OCI-LY3 (cell line): Measurements from ENCODE around the gene KRTAP5-3.

ENCODE experiments used
- H2AFZ ChIP-seq: fragments of 200-600, 300-600 bp; shearing (Covaris generic); 2 replicates; pipeline ENCODE4 v1.6.0; 2014; ENCODE audit warnings: antibody characterized with exemption, low read depth, low read length
- H3K27ac ChIP-seq: fragments of 200-600, 300-600 bp; sonication (generic); 2 replicates; pipeline ENCODE4 v1.5.1; 2014; ENCODE audit warnings: mild to moderate bottlenecking, low read length, moderate library complexity, mixed read lengths
- H3K27me3 ChIP-seq: fragments of 200-600, 300-600 bp; sonication (generic); 2 replicates; pipeline ENCODE4 v1.6.1; 2014; ENCODE audit warnings: low read depth, low read length, mixed read lengths
- H3K36me3 ChIP-seq: fragments of 200-600, 300-600 bp; sonication (generic); replicated peaks from 2 replicates; pipeline ENCODE3; 2014; ENCODE audit warnings: low read depth, low read length, mixed read lengths
- H3K4me1 ChIP-seq: fragments of 300-600, 200-600 bp; sonication (generic); 2 replicates; pipeline ENCODE4 v1.6.1; 2014; ENCODE audit warnings: low read length, mixed read lengths
- H3K4me2 ChIP-seq: fragments of 200-600, 300-600 bp; sonication (generic); 2 replicates; pipeline ENCODE4 v1.6.1; 2014; ENCODE audit warnings: low read length, mixed read lengths
- H3K4me3 ChIP-seq: fragments of 300-600, 200-600 bp; sonication (generic); 2 replicates; pipeline ENCODE4 v1.5.1; 2014; ENCODE audit warnings: antibody characterized with exemption, mild to moderate bottlenecking, low read length, moderate library complexity
- H3K79me2 ChIP-seq: fragments of 300-600, 200-600 bp; shearing (Covaris generic); 2 replicates; pipeline ENCODE4 v1.6.1; 2014; ENCODE audit warnings: mild to moderate bottlenecking, low read length, mixed read lengths
- H3K9ac ChIP-seq: fragments of 300-600, 200-600 bp; shearing (Covaris generic); 2 replicates; pipeline ENCODE4 v1.6.0; 2014; ENCODE audit warnings: mild to moderate bottlenecking, low read length, moderate library complexity
- H3K9me3 ChIP-seq: fragments of 200-600, 300-600 bp; shearing (Covaris generic); 2 replicates; pipeline ENCODE4 v1.6.1; 2014; ENCODE audit warnings: low read length, mixed read lengths; ENCODE audit not compliant: insufficient read depth
- H4K20me1 ChIP-seq: fragments of 200-600, 300-600 bp; sonication (generic); 2 replicates; pipeline ENCODE4 v1.6.1; 2016; ENCODE audit warnings: low read length, mixed read lengths; ENCODE audit not compliant: insufficient read depth
- EZH2phosphoT487 ChIP-seq: fragments of 200-600 bp; shearing (Covaris generic); IDR thresholded peaks from 2 replicates; pipeline ENCODE4 v1.6.1; 2018; ENCODE audit warnings: antibody characterized with exemption, mixed run types, low read depth
- TF ChIP-seq, protein P1 (sequence below): fragments of 200-600, 300-600 bp; sonication (generic); IDR thresholded peaks from 2 replicates; pipeline ENCODE4 v1.5.1; 2014; ENCODE audit warnings: antibody characterized with exemption, low read length, low read depth

The KRTAP5-3 gene

DNA sequence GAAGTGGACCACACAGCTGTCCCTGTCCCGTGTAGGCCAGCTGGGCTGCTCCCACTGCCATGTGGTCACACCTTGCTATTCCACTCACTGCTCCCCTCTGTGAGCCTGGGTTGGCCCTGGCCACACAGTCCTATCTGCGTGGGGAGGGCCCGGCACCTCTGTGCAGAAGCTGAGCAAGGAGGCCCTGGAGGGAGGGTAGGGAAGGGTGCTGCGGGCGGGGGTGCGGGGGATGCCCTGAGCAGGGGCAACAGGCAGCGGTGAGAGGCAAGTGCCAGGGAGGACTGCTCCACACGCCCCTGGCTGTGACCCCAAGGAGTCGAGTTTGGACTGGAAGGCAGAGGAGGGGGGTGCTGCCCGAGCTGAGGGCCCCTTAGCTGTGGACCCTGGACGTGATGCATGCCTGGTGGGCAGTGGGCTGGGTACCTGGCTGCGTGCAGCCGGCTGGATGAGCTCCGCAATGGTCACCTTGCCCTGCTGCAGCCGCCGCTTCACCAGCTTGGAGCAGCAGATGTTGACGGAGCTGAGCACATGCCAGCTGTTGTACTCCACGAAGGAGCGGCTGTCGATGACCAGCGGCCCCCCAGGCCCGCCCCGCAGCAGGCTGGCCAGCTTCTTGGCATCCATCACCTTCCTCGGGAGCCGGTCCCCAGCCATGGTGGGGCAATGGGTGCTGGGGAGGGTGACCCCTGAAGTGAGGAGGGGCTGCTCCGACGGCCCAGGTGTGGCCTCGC, 42.9 kb downstream of the KRTAP5-3 start:
- Histone ChIP-seq H4K20me1 (peaks cover 22% of the 10 kb centered on the region), H3K4me1 (no peaks in the 10 kb centered on the region), H3K4me2 (no peak overlapping the region), H2AFZ (no peak overlapping the region), H3K9ac (no peak overlapping the region), H3K27me3 (no peaks in the 10 kb centered on the region), H3K36me3 (no peaks in the 10 kb centered on the region), H3K4me3 (no peak overlapping the region), H3K9me3 (no peaks in the 10 kb centered on the region), H3K27ac (no peak overlapping the region), H3K79me2 (no peaks in the 10 kb centered on the region)
- TF ChIP-seq EZH2phosphoT487 = no peak
- TF ChIP-seq, protein P1, sequence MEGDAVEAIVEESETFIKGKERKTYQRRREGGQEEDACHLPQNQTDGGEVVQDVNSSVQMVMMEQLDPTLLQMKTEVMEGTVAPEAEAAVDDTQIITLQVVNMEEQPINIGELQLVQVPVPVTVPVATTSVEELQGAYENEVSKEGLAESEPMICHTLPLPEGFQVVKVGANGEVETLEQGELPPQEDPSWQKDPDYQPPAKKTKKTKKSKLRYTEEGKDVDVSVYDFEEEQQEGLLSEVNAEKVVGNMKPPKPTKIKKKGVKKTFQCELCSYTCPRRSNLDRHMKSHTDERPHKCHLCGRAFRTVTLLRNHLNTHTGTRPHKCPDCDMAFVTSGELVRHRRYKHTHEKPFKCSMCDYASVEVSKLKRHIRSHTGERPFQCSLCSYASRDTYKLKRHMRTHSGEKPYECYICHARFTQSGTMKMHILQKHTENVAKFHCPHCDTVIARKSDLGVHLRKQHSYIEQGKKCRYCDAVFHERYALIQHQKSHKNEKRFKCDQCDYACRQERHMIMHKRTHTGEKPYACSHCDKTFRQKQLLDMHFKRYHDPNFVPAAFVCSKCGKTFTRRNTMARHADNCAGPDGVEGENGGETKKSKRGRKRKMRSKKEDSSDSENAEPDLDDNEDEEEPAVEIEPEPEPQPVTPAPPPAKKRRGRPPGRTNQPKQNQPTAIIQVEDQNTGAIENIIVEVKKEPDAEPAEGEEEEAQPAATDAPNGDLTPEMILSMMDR = no peak

DNA sequence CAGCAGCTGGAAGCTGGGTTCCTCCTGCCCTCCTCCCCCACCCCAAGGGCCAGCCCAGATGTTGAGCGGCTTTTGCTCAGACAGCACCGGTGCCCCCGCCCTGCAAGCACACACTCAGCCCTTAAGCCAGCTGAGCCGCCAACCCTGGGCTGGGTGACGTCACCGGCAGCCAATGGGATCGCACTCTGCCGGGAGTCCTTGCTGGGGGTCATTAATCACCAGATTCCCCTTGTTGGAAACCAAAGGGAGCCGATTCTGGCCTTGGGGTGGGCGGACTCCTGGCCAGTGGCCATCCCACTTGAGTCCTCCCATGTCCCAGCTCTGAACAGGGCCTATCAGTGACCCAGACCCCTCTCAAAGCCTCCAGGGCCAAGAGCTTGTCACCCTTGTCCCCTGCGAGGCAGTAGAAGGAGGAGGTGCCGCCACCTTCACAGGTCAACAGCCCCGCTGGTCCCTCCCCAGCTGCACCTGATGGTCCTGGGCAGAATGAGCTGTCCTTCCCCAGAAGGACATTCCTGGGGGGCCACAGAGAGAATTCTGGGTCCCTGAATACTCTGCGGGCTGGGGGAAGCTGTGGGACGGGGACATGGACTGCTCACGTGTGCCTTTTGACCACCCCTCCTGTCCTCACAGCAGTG, 43.6 kb downstream of the KRTAP5-3 start:
- H4K20me1 ChIP-seq = peaks cover 20% of the 10 kb centered on the region
- no peak for TF ChIP-seq EZH2phosphoT487
- TF ChIP-seq, protein P1 = no peak
- no peak overlapping the region for H3K9ac ChIP-seq
- H3K36me3 ChIP-seq = no peaks in the 10 kb centered on the region
- no peak overlapping the region for H3K4me2 ChIP-seq
- no peak overlapping the region for H2AFZ ChIP-seq
- H3K79me2 ChIP-seq = no peaks in the 10 kb centered on the region
- no peaks in the 10 kb centered on the region for H3K27me3 ChIP-seq
- H3K27ac ChIP-seq = no peak overlapping the region
- no peak overlapping the region for H3K4me3 ChIP-seq
- no peaks in the 10 kb centered on the region for H3K9me3 ChIP-seq
- H3K4me1 ChIP-seq = peaks cover 2% of the 10 kb centered on the region

DNA sequence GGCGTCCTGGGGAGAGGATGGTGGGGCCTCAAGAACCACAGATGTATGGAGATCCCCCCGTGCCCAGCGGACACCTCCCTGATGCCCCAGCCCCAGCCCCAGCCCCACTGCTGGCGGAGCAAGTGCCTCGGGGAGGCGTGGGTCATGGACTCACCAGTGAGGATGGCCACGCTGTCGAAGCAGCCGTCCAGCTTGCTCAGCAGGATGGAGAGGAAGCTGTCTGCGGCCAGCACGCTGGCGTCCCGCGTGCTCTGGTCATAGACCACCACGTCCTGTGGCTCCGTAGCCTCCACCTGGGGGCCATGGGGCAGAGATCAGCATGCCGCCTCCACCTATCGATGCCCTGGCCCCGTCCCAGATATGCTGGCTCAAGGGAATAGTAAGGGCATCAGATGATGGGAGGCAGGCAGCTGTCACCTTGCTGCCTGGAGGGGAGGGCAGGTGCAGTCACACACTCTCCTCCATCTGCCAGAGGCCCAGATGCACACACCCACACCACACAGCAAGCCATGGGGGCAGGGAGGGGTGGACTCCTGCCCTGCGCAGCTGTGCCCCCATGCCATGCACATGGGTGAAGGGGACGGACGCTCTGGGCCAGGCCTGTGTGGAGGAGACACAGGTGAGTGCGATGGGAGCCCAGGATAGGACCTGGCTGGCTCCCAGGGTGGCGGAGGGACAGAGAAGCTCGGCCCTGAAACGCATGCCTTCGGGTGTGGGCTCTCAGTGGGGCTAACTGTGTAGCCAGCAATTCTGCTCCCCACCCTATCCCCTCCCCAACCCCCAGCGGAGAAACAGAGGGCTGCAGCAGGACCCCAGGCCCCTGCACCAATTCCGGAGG, 44.3 kb downstream of the KRTAP5-3 start:
- H3K4me1 ChIP-seq = peaks cover 9% of the 10 kb centered on the region
- no peaks in the 10 kb centered on the region for H3K27me3 ChIP-seq
- no peak overlapping the region for H3K27ac ChIP-seq
- H3K79me2 ChIP-seq = no peaks in the 10 kb centered on the region
- TF ChIP-seq, protein P1 = no peak
- no peak for TF ChIP-seq EZH2phosphoT487
- no peaks in the 10 kb centered on the region for H3K9me3 ChIP-seq
- H3K36me3 ChIP-seq = no peaks in the 10 kb centered on the region
- H3K4me2 ChIP-seq = no peak overlapping the region
- H3K4me3 ChIP-seq = no peak overlapping the region
- H3K9ac ChIP-seq = no peak overlapping the region
- peaks cover 16% of the 10 kb centered on the region for H4K20me1 ChIP-seq
- H2AFZ ChIP-seq = no peak overlapping the region

DNA sequence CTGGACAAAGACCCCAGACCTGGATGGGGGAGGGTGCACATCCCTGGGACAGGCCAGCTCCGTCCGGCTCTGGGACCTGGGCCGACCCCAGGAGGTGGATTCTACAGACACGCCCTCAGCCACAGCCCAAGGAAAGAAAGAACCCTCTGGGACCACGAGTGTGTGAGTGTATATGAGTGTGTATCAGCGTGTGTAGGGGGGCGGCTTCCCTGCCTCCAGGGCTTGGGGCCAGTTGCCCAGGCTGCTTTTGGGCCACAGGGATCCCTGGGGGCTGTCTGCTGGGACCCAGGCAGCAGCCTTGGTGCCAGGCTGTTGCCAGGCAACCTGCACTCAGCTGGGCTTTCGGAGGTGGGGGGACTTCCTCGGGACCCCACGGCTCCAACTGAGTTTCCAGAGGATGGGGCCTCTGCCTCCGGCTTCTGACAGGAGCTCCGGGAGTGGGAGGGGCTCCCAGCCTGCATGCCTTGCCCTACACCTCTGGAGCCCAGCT, 45.1 kb downstream of the KRTAP5-3 start:
- Histone ChIP-seq H3K27ac (no peak overlapping the region), H3K79me2 (no peaks in the 10 kb centered on the region), H2AFZ (no peak overlapping the region), H3K9me3 (no peaks in the 10 kb centered on the region), H3K36me3 (no peaks in the 10 kb centered on the region), H3K9ac (no peak overlapping the region), H3K4me2 (no peak overlapping the region), H3K27me3 (no peaks in the 10 kb centered on the region), H3K4me3 (no peak overlapping the region), H4K20me1 (peaks cover 8% of the 10 kb centered on the region), H3K4me1 (peaks cover 14% of the 10 kb centered on the region)
- TF ChIP-seq EZH2phosphoT487 = no peak
- TF ChIP-seq, protein P1 = no peak
